D721Med (cell line): ENCODE measurements around the gene PLEKHG3.

ENCODE experiments used
- DNase-seq: peaks from one replicate; pipeline ENCODE4 v3.0.0; 2011; ENCODE audit warnings: low spot score; ENCODE audit not compliant: insufficient read length
- FAIRE-seq: peaks from 2 replicates; lab custom pipeline; 2011; peaks lifted over from hg19 to GRCh38; lab: Jason Lieb, UNC
- CTCF ChIP-seq: IDR thresholded peaks from 2 replicates; pipeline ENCODE4 v1.5.1; 2012; ENCODE audit warnings: mild to moderate bottlenecking, control low read depth; ENCODE audit not compliant: insufficient read depth; ENCODE audit errors: missing control alignments

PLEKHG3 gene

DNA sequence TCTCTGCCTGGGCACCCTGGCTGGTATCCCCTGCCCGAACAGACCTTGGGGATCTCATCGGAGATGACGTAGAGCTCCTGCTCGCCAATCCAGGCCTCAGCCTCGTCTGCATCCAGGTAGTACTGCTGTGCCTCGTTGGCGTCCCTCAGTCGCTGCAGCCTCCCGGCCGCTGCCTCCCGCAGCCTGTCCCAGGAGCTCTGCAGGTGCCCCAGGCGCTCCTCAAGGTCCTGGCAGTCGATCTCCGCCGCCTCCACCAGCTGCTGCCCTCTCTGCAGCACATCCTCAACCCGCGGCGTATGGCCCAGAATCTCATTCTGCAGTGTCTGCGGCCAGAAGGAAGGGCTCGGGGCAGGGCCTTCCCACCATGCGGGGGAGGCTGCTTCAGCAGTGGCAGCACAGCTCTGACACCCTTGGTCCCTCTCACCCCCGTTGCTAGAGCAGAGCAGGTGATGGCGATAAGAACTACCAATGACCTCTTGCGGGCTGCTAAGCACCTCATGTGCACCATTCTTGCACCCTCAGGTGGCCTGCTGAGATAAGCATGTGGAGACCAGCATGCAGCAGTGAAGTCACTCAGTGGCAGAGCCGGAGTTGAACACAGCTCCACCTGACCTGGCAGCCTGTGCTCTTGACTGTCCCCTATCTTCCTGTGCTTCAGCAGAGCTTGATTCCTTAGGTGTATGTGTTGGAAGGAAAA, 71.0 kb downstream of the PLEKHG3 start:
- no peak for TF ChIP-seq CTCF
- no peak for FAIRE-seq
- no peak for DNase-seq

GRCh38 chr14:64777461-64777860, 73.2 kb downstream of the PLEKHG3 start:
- no peak for FAIRE-seq
- no peak for DNase-seq
- TF ChIP-seq CTCF: no peak

DNA sequence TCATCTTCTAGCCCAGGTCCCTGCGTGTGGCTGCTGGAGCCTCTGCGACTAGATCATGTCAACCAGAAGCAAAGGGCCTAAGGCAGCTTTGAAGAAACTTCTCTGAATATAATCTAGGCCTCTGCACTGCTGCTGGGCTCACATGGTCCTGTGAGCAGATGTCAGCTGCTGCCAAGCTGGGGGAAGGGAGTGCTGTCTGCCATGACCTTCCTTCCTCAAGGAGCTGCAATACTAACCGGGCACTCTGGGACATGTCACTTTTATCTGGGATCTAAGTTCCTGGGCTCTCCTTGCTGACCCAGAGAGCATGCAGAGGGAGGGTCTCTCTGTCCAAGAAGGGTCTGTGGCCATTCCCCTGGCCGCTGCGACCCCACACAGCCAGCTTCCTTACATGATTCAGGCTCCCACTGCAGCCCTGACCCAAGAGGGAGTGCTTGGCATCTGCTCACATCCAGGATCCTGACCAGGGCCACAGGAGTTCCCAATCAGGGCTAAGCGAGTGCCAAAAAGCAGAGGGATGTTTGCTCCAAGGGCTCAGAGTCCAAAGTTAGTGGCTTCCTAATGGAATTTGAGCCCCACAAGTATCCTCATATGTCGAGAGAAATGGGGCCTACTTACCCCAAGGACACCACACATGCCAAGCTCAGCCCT, 74.0 kb downstream of the PLEKHG3 start:
- TF ChIP-seq CTCF: no peak
- DNase-seq: no peak
- no peak for FAIRE-seq

- DNase-seq (no peak), FAIRE-seq (no peak)
- TF ChIP-seq CTCF: no peak
Observed at GRCh38 chr14:64779472-64779871, 75.2 kb downstream of the PLEKHG3 start.

DNA sequence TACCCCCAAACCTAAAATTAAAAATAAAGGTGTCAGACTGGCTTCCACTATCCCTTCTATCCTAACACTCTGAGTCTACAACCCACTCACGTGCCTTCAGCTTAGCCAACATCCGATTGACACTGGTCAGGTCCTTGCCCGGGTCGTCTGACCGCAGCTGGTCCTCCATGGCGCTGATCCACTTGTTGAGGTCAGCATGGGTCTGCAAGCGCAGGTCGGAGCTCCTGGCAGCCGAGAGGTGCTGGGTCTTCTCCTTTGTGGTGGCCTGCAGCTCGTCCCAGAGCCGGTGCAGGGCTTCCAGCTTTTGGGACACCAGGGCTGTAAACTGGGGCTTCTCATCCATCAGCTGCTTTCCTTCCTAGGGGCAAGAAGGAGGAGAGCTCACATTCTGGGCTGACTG, 78.0 kb downstream of the PLEKHG3 start:
- no peak for DNase-seq
- TF ChIP-seq CTCF: no peak
- FAIRE-seq: no peak

DNA sequence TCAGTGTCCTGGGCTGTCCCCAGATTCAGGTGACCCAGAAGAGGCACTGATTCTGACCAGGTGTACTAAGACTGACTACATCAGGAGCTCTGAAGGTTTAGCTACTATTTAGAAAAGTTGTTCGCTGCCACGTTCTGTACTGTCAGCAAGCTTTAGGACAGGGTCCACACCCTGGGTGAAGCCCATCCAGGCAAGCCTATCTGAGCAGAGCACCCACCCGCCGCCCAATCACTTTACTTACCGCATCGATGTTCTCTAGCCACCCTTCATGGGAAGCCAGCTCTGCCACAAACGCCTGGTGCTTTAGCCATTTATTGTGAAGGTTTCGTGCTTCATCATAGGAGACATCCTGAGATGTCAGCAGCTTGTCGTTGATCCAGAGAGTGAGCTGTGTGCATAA, 79.8 kb downstream of the PLEKHG3 start:
- FAIRE-seq: no peak
- no peak for TF ChIP-seq CTCF
- no peak for DNase-seq
